DMS114 treated with DMSO at 0.1 percent for 48 hours (cell line): ENCODE data around the gene LDB3.
"Not testable (repeated sequence)": the region's sequence is repeated elsewhere in the genome, so short reads cannot be mapped to it uniquely, and the experiment has no call there.

Experiments used
- DNase-seq: peaks from one replicate; lab custom pipeline; 2025; ENCODE audit not compliant: unreplicated experiment; lab: John Stamatoyannopoulos, UW

Gene LDB3

GRCh38 chr10:86668297-86669165, at the start of gene LDB3:
Gene LDB3 (plus strand): TSS chr10:86668511. CDS start chr10:86668692, 181 bp downstream.
- DNase-seq: no peak

- no peak for DNase-seq
These were observed 40.0 kb upstream of the LDB3 start for GRCh38 chr10:86628311-86628710.

GRCh38 chr10:86630079-86630478, 38.2 kb upstream of the LDB3 start:
- DNase-seq: no peak

GRCh38 chr10:86632009-86632800, 36.1 kb upstream of the LDB3 start:
- DNase-seq: no peak

GRCh38 chr10:86632951-86633350, 35.4 kb upstream of the LDB3 start:
- no peak for DNase-seq

- no peak for DNase-seq
These were observed 32.9 kb upstream of the LDB3 start for GRCh38 chr10:86635402-86635801.

- no peak for DNase-seq
These were observed 32.0 kb upstream of the LDB3 start for GRCh38 chr10:86636311-86636710.

GRCh38 chr10:86642021-86642420, 26.3 kb upstream of the LDB3 start:
- DNase-seq: no peak

GRCh38 chr10:86642499-86642898, 25.8 kb upstream of the LDB3 start:
- DNase-seq: no peak

- no peak for DNase-seq
These were observed 24.0 kb upstream of the LDB3 start for GRCh38 chr10:86644152-86644793.

- no peak for DNase-seq
These were observed 23.4 kb upstream of the LDB3 start for GRCh38 chr10:86644794-86645445.

- not testable (repeated sequence) for DNase-seq
These were observed 22.6 kb upstream of the LDB3 start for GRCh38 chr10:86645621-86646165.

GRCh38 chr10:86646532-86646931, 21.8 kb upstream of the LDB3 start:
- no peak for DNase-seq

- no peak for DNase-seq
These were observed 21.4 kb upstream of the LDB3 start for GRCh38 chr10:86646933-86647332.

- DNase-seq: no peak
These were observed 20.3 kb upstream of the LDB3 start for GRCh38 chr10:86647773-86648703.

- DNase-seq: no peak
These were observed 19.4 kb upstream of the LDB3 start for GRCh38 chr10:86648704-86649427.

- DNase-seq: no peak
These were observed 18.7 kb upstream of the LDB3 start for GRCh38 chr10:86649471-86650150.

GRCh38 chr10:86650151-86650550, 18.2 kb upstream of the LDB3 start:
- DNase-seq: no peak
